Activated T-cell treated with anti-CD3 and anti-CD28 coated beads for 24 hours (primary cell): ENCODE results near the gene CD22.
"Not testable (repeated sequence)": the region's sequence is repeated elsewhere in the genome, so short reads cannot be mapped to it uniquely, and the experiment has no call there.

Experiments
- DNase-seq: peaks from one replicate; pipeline ENCODE4 v3.0.0-alpha.2; 2020; ENCODE audit warnings: low read depth

The CD22 gene

DNA sequence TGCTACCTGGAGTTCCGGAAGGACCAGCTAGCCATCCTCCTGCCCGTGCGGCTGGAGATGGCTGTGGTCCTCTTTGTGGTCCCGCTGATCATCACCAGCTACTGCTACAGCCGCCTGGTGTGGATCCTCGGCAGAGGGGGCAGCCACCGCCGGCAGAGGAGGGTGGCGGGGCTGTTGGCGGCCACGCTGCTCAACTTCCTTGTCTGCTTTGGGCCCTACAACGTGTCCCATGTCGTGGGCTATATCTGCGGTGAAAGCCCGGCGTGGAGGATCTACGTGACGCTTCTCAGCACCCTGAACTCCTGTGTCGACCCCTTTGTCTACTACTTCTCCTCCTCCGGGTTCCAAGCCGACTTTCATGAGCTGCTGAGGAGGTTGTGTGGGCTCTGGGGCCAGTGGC lies 30.4 kb downstream of the CD22 start:
- not testable (repeated sequence) for DNase-seq

DNA sequence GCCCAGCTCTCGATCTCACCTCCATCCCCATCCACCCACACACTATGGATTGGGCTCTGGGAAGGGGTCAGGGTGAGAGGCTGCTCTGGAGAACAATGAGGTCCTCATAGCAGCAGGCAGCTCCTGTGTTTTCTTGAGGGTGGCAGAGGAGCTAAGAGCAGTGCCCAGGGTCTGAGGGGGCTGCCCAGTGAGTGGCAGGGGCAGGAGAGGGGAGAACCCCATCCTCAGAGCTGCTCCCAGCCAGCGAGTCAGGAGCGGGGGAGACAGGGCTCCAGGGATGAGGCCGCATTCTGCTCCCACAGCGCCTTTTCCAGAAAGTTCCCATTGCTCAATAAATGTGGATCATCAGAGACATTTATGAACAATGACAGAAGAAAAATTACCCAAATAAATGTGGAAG lies 31.1 kb downstream of the CD22 start:
- not testable (repeated sequence) for DNase-seq

DNA sequence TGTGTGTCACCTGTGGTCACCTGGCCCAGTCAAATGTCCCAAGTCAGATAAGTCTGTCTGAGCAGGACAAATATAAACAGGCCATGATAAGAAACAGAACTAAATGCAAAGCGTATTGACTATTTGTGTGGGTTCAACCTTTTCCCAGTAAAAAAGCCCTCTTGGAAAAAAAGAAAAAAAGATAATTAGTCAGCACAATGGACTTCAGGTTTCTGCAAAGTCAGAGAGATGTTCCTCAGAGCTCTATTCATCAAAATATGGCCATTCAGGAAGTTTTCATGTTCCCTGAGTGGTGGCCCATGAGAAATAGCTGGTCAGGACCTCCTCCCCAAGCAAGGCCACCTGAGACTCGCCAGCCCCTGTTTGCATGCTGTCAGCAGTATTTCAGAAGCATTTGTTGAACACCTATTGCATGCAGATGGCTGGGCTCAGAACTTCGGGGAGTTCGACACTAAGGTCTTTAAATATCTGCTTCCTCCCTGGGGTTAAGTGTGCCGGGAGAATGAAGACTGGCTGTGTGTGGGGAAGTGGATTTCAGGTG lies 32.0 kb downstream of the CD22 start:
- DNase-seq = no peak

DNA sequence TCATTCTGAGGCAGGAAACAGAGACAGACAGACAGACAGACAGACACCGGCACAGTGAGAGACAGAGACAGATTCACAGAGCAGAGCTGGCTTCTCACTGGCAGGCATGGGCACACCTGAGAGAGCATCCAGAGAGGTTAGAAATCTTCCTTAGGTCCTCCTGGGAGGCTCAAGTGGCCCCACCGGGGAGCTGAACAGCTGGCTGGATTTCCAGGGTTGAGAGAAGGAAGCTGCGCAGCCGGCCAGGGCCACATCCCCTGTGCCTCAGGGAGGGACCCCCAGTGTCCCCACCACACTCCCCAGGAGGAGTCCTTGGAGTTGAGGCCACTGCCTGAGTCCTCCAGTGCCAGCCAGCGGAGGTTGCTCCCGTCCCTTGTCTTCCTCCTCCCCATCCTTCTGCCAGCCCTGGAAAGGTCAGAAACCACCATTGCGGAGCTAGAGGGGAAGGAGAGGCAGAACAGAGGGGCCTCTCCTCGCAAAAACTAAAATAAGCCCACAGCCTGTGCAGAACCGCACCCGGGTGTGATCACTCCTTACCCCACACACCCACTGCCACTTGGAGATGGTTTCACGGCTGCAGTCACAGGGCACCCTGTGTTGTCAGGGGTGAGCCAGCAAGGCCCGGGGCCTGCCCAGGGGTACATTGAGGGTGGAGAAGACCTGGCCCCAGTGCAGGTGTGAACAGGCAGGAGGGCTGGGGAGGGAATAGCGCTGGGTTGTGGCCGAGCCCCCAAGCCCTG lies 33.4 kb downstream of the CD22 start:
- no peak for DNase-seq

DNA sequence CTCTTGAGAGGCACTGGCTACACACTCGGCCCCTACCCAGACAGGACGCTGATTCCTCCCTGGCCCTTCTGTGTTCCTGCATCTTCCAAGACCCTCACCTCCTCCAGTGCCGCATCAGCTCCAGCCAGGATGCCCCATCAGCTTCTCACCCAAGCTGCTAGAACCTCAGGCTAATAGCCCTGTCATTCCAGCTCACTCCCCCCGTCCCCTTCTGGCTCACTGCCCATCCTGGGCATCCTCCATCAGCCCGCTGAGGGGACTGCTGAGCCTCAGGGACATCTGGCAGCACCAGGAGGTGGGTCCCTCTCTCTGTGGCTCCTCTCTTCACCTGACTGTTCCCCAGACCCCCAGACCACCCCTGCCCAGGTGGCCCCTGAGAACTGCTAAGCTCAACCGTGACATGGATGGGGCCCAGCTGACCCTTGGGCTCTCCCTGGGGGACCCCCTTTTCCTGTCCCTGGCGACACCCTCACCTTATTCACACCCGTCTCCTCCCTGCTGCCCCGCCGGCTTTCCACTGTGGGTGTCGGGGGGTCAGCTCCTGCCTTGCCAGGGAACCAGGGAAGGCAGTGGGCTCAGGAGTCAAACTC lies 34.1 kb downstream of the CD22 start:
- no peak for DNase-seq

DNA sequence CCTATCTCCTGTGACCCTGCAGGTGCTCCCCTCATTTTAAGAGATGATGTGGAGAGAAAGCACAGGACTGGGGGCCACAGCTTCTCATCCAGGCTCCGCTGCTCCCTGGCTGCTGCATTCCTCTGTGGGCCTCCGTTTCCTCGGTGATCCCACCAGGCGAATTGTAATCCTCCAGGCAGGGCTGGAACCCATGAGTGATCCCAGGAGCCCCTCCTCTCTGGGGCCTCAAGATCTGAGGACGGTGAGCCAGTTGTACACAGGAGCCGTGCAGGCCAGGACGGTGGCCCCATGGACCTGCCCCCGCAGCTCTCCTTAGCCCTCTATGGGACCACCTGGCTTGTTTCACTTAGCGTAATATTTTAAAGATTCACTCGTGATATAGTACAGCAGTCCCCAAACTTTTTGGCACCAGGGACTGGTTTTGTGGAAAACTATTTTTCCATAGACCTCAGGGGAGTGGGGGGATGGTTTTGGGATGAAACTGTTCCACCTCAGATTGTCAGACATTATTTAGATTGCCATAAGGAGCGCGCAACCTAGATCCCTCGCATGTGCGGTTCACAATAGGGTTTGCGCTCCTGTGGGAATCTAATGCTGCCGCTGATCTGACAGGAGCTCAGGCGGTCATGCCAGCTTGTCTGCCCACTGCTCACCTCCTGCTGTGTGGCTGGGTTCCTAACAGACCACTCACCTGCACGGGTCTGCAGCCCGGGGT lies 34.9 kb downstream of the CD22 start:
- DNase-seq = no peak

DNA sequence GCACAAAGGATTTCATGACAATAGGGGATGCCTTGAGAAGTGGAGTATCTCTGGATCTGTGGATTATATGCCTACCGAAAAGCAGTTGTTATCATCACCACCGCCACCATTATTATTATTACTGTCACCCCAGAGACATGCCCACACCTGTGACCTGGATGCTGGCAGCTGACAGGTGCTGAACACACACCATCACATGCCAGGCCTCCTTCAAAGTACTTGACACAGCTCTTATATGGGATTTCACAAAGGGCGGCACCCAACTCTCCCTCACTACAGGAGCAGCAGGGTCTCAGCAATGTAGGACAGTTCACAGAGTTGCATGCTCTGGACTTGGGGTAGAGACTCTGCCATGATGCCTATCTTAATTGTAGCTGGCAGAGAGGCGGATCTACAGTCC lies 36.3 kb downstream of the CD22 start:
- DNase-seq = no peak

DNA sequence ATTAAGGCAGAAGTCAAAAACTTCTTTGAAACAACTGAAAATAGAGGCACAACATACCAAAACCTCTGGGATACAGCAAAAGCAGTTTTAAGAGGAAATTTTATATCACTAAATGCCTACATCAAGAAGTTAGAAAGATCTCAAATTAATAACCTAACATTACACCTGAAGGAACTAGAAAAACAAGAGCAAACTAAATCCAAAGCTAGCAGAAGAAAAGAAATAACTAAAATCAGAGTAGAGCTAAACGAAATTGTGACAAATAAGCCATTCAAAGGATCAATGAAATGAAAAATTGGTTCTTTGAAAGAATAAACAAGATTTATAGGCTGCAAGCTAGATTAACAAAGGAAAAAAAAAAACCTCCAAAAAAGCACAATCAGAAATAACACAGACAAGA lies 39.4 kb downstream of the CD22 start:
- DNase-seq = no peak

DNA sequence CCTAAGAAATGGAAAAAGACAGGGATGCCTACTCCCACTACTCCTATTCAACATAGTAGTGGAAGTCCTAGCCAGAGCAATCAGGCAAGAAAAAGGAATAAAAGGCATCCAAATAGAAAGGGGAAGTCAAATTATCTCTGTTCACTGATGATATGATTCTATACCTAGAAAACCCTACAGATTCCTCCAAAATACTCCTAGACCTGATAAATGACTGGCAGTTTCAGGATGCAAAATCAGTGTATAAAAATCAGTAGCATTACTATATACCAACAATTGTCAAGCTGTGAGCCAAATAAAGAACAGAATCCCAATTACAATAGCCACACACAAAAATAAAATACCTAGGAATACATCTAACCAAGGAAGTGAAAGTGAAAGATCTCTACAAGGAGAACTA lies 40.5 kb downstream of the CD22 start:
- no peak for DNase-seq

DNA sequence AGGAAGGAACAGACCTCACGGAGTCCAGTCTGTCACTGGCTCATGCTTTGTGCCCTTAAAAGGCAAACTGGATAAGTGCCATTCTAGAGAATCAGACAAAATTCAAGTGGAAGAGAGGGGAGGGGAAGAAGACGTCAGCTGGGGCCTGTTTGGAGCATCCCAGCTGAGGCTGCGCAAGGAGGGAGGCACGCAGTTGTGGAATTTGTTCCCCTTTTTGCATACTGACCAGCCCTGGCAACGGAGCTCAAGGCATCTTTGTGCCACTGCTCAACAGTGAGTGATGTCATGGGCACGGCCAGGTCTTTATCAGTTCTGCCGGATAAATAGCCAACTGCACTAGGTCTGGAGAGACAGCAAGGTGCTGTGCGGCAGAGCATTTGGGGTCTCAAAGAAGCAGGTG lies 41.7 kb downstream of the CD22 start, which contains the start of gene GPR42:
GPR42 (plus strand) TSS at position 347 of the 400 bp plus-strand sequence. CDS start 292 bp downstream, outside the sequence.
- no peak for DNase-seq

DNA sequence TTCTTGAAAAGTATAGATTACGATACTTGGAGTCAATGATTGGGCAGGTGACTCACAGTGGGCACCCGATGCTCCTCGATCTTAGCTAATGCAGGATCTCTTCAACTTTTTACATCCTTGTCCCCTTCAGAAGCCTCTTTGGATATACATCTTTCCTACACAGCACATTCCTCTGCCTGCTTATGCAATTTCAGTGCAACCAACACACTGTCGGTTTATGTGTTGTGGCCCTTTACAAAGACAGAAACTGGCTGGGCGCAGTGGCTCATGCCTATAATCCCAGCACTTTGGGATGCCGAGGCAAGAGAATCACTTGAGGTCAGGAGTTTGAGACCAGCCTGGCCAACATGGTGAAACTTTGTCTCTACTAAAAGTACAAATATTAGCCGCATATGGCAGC lies 44.5 kb downstream of the CD22 start:
- DNase-seq = no peak

DNA sequence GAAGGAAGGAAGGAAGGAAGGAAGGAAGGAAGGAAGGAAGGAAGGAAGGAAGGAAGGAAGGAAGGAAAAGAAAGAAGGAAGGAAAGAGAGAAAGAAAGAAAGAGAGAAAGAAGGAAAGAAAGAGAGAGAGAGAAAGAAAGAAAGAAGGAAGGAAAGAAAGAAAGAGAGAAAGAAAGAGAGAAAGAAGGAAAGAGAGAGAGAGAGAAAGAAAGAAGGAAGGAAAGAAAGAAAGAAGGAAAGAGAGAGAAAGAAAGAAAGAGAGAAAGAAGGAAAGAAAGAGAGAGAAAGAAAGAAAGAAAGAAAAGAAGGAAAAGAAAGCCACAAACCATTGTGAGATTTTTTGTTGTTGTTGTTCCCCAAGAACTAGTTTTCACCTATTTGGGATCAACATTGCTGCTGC lies 45.0 kb downstream of the CD22 start:
- not testable (repeated sequence) for DNase-seq

DNA sequence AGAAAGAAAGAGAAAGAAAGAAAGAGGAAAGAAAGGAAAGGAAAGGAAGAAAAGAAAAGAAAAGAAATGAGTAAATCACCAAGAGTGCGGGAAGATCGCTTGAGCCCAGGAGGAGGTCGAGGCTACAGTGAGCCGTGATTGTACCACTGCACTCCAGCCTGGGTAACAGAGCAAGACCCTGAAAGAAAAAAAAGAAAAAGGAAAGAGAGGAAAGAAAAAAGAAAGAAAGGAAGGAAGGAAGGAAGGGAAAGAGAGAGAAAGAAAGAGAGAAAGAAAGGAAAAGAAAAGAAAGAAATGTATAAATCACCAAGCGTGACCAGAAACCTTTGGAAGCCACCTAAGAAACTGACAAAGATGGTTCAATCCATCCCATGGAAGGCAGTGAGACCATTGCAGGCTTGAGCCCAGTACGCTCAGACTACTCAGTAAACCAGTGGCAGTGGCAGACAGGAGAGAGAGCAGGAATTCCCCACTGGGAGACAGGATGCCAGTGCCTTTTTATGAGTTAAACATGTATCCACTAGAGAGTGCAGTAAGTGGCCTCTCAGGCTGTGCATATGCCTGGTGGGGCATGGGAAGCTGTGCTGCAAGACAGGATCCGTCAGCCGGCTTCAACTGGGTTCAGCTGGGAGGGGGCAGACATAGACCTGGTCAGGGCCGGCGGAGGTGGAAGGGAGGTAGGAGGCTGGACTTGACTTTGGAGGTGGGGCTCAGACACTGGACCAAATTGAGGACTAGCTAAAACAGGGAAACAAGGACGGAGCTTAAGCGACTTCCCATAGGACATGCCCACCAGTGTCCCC lies 46.7 kb downstream of the CD22 start:
- DNase-seq = no peak

DNA sequence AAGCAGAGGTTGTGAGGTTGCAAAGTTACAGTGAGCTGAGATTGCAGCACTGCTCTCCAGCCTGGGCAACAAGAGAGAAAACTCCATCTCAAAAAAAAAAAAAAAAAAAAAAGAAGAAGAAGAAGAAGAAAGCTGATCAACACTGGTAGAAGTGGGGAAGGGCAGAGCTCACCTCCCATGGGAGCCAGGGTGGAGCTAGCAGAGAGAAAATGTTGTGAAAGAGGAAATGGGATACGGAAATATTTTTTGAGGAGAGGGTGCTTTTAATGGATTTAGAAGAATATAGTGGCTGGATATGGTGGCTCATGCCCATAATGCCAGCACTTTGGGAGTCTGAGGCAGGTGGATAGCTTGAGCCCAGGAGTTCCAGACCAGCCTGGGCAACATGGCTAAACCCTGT lies 48.7 kb downstream of the CD22 start:
- DNase-seq = no peak

DNA sequence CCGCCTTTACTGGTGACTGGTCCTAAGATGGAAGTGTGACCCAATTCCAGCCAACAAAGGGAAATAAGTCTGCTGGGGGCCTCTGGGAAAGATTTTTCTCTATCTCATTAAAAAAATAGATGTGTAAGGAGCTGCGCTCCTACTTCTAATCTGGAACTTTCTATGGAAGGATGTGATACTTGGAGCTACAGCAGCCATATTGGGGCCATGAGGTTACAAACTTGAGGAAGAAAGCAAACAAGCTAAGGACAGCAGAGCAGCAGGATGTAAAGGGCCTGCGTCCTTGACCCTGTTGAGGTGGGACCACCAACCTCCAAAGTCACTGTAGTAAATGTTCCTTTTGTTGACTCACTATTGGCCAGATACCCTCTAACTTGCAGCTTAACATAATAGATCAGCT lies 49.4 kb downstream of the CD22 start:
- no peak for DNase-seq

DNA sequence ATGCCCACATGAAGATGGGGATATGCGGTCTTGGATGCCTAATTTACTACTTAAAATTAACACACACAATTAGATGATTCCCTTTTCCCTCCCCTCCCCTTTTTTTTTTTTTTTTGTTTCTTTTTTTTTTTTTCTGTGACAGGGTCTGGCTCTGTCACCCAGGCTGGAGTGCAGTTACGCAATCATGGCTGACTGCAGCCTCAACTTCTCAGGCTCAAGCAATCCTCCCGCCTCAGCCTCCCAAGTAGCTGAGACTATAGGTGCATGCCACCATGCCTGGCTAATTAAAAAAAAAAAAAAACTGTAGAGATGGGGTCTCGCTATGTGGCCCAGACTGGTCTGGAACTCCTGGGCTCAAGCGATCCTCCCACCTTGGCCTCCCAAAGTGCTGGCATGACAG lies 50.6 kb downstream of the CD22 start:
- DNase-seq = not testable (repeated sequence)

DNA sequence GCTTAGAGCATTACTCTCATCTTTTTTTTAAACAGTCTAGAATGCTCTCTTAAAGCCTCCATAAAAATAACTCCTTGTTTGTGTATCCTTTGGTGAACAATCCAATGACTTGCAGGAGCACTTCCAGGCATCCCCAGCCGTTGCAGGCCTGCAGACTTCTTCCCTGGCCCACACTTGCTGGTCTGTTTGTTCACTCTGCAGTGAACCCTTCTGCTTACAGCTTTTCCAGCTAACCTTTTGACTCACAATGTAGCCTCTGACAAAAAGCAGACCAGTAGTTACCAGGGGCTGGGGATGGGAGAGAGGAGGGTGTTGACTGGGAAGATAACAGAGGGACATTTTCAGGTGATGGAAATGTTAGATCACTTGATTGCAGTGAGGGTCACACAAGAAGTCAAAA lies 51.0 kb downstream of the CD22 start:
- no peak for DNase-seq

DNA sequence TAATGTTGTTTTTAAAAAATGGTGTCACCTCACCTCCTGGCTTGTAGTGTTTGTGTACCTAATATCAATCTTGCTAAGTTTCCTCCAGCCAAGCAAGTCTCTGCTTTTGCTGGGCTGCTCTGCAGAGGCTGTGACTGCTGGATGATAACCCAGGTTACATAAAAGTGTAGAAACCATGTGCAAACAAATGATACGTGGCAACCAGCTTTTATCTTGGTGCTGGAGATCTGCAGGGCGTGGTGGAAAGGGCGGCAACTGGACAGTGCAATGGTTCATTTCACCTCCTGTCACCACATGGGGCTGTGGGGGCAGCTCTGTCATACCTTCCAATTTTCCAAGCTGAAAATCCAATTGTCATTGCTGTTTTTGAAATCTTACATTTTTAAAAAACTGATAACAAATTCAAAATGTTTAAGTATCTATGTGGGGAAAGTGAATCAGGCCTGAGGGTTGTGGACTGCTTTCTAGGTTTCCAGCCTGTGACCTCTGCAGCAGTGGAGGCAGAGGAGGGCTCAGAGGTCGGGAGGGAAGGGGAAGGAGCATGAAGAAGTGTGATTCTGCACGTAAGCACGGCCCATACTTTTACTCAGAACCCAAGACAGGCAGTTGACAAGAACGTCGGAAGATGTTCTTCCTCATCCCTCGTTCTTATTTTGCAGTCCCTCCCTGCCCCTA lies 51.6 kb downstream of the CD22 start:
- no peak for DNase-seq

DNA sequence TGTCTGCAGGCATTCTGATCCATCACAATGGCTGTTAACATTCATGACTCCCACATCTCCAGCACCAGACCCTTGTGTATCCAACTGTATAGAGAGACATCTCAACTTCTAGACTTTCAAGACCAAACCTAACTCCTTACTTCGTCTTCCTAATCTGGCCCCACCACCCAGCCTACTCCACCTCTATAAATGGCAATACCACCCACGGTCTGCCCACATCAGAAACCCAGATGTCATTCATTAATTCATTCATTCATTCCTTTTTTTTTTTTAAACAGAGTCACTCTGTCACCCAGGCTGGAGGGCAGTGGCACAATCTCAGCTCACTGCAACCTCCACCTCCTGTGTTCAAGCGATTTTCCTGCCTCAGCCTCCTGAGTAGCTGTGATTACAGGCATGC lies 52.3 kb downstream of the CD22 start:
- DNase-seq = no peak

DNA sequence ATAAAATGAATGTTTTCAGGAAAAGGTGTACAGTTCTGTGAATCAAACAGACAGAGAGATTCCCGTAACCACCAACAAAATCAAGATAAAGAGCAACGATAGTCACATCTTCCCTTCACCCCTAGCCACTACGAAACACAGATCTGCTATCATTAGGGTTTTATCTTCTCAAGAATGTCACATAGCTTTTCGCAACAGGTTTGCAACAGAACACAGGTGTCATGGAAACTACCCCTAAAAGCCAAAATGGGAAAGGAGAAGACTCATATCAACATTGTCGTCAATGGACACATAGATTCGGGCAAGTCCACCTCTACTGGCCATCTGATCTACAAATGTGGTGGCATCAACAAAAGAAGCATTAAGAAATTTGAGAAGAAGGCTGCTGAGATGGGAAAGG lies 52.9 kb downstream of the CD22 start:
- DNase-seq = no peak

DNA sequence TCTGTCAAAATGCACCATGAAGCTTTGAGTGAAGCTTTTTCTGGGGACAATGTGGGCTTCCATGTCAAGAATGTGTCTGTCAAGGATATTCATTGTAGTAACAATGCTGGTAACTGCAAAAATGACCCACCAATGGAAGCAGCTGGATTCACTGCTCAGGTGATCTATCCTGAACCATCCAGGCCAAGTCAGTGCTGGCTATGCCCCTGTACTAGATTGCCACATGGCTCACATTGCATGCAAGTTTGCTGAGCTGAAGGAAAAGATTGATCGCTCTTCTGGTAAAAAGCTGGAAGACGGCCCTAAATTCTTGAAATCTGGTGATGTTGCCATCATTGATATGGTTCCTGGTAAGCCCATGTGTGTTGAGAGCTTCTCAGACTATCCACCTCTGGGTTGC lies 54.5 kb downstream of the CD22 start:
- no peak for DNase-seq
